Cardiac fibroblast (primary cell): ENCODE measurements around the gene TOR1AIP2.

Experiments used
- DNase-seq, 2 donors: peaks; one replicate each; pipeline versions ENCODE4 v3.0.0 to v3.0.0-alpha.2; 2010; ENCODE audit warnings: low read depth in 2 of 2
- H3K4me3 ChIP-seq, 2 donors: replicated peaks in 1 of 2; 1 replicate in 1 of 2; 2 replicates in 1 of 2; pipeline ENCODE4 v1.5.1; 2011; ENCODE audit warnings: low read depth in 2 of 2, low read length in 2 of 2, mild to moderate bottlenecking in 2 of 2, moderate library complexity in 1 of 2
- CTCF ChIP-seq: IDR thresholded peaks from one replicate; pipeline ENCODE4 v1.5.1; 2011; ENCODE audit warnings: low read depth, mild to moderate bottlenecking, low read length, inconsistent platforms

TOR1AIP2 gene

GRCh38 chr1:179816196-179816960 is 61.2 kb downstream of the TOR1AIP2 start:
- TF ChIP-seq CTCF = no peak
- DNase-seq = peak; percentile 21 to 53
- no peak overlapping the region for H3K4me3 ChIP-seq

- H3K4me3 ChIP-seq = peak overlapping the region in 1 of 2 donors; percentile 47
- TF ChIP-seq CTCF = no peak
- DNase-seq = no peak
Observed at GRCh38 chr1:179815641-179816040, 62.0 kb downstream of the TOR1AIP2 start.

GRCh38 chr1:179814546-179814838 is 63.1 kb downstream of the TOR1AIP2 start:
- TF ChIP-seq CTCF = no peak
- DNase-seq = no peak

GRCh38 chr1:179813626-179814545 is 63.7 kb downstream of the TOR1AIP2 start:
- peak overlapping the region in 1 of 2 donors; percentile 36 for H3K4me3 ChIP-seq
- DNase-seq = no peak
- TF ChIP-seq CTCF = no peak

More at GRCh38 chr1:179814546-179814838, 63.1 kb downstream of the TOR1AIP2 start:
- H3K4me3 ChIP-seq = peak overlapping the region; percentile 33 to 36

GRCh38 chr1:179812501-179813292 is 64.9 kb downstream of the TOR1AIP2 start:
- TF ChIP-seq CTCF = no peak
- no peak overlapping the region for H3K4me3 ChIP-seq
- peak; percentile 24 to 38 for DNase-seq

GRCh38 chr1:179810367-179810715 is 67.3 kb downstream of the TOR1AIP2 start:
- H3K4me3 ChIP-seq = no peak overlapping the region
- no peak for TF ChIP-seq CTCF
- no peak for DNase-seq
